Chondrocyte (in vitro differentiated cells): ENCODE results near the gene PPP1R2C. TPM values are rescaled to one million over a fixed set of nuclear protein-coding genes. Genes with fewer than 3 reads are reported as not detected.

Experiments used
- DNase-seq: peaks from one replicate; pipeline ENCODE4 v3.0.0; 2021; ENCODE audit warnings: mixed read lengths, low spot score
- H3K27ac Mint-ChIP-seq: one replicate; pipeline ENCODE4 v1.8.0; 2021; ENCODE audit warnings: mild to moderate bottlenecking, moderate library complexity, mixed read lengths; ENCODE audit not compliant: unreplicated experiment
- H3K27me3 Mint-ChIP-seq: 2 replicates; pipeline ENCODE4 v1.8.0; 2021; ENCODE audit warnings: low read depth, mixed read lengths
- H3K36me3 Mint-ChIP-seq: 2 replicates; pipeline ENCODE4 v1.8.0; 2021; ENCODE audit warnings: low read depth, mixed read lengths
- H3K4me1 Mint-ChIP-seq: 2 replicates; pipeline ENCODE4 v1.8.0; 2021; ENCODE audit warnings: low read depth, mild to moderate bottlenecking, mixed read lengths
- H3K4me3 Mint-ChIP-seq: one replicate; pipeline ENCODE4 v1.8.0; 2021; ENCODE audit warnings: mild to moderate bottlenecking, moderate library complexity, mixed read lengths; ENCODE audit not compliant: unreplicated experiment
- H3K9me3 Mint-ChIP-seq: 2 replicates; pipeline ENCODE4 v1.8.0; 2021; ENCODE audit warnings: low read depth, mixed read lengths
- CTCF ChIP-seq: fragments of 200-600 bp; sonication (generic); IDR thresholded peaks from 2 replicates; pipeline ENCODE4 v1.5.0; 2021; ENCODE audit warnings: antibody characterized with exemption, mild to moderate bottlenecking, moderate library complexity
- total RNA-seq: library from RNA; stranded (reverse); gene quantifications from 3 replicates; pipeline ENCODE4 v1.2.1, GENCODE V29; 2021

Gene PPP1R2C
- total RNA-seq, 1 donor from 2014 or later: not detected

GRCh38 chrX:42752730-42753129 is 25.2 kb downstream of the PPP1R2C start:
- Mint-ChIP-seq H3K4me3 (no peak overlapping the region), H3K27me3 (no peaks in the 10 kb centered on the region), H3K27ac (no peak overlapping the region), H3K36me3 (no peaks in the 10 kb centered on the region), H3K9me3 (peaks cover 7% of the 10 kb centered on the region), H3K4me1 (peaks cover 16% of the 10 kb centered on the region)
- DNase-seq: no peak
- TF ChIP-seq CTCF: no peak

- peaks cover 4% of the 10 kb centered on the region for H3K9me3 Mint-ChIP-seq
- H3K27ac Mint-ChIP-seq: no peak overlapping the region
- no peak overlapping the region for H3K4me3 Mint-ChIP-seq
- H3K4me1 Mint-ChIP-seq: peaks cover 16% of the 10 kb centered on the region
- no peak for DNase-seq
- no peaks in the 10 kb centered on the region for H3K36me3 Mint-ChIP-seq
- no peaks in the 10 kb centered on the region for H3K27me3 Mint-ChIP-seq
- no peak for TF ChIP-seq CTCF
Measured at GRCh38 chrX:42751573-42751972, 26.4 kb downstream of the PPP1R2C start.

- peaks cover 11% of the 10 kb centered on the region for H3K4me1 Mint-ChIP-seq
- no peaks in the 10 kb centered on the region for H3K27me3 Mint-ChIP-seq
- DNase-seq: no peak
- peaks cover 12% of the 10 kb centered on the region for H3K9me3 Mint-ChIP-seq
- H3K27ac Mint-ChIP-seq: no peak overlapping the region
- no peak for TF ChIP-seq CTCF
- no peak overlapping the region for H3K4me3 Mint-ChIP-seq
- no peaks in the 10 kb centered on the region for H3K36me3 Mint-ChIP-seq
Measured at GRCh38 chrX:42748067-42748850, 29.7 kb downstream of the PPP1R2C start.

DNA sequence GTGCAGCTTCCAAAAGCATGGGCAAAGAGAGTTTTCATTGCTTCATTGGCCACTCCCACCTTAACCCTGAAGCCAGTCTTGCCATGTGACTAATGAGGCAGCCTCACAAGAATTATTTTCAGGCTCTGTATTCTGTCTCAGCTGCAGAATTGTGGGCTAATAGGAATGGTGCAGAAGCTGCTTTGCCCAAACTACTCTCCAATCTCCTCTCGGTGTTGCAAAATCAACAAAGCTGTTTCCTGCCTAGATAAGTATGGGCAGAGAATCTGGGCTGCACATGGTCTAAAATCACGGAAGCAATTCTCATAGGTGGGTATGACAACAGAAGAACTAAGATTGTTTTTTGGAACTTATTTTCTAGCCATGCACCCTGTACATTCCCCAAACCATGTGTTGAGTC is 31.4 kb downstream of the PPP1R2C start:
- no peaks in the 10 kb centered on the region for H3K27me3 Mint-ChIP-seq
- H3K36me3 Mint-ChIP-seq: no peaks in the 10 kb centered on the region
- peaks cover 11% of the 10 kb centered on the region for H3K4me1 Mint-ChIP-seq
- DNase-seq: no peak
- TF ChIP-seq CTCF: no peak
- no peak overlapping the region for H3K27ac Mint-ChIP-seq
- H3K4me3 Mint-ChIP-seq: no peak overlapping the region
- peaks cover 13% of the 10 kb centered on the region for H3K9me3 Mint-ChIP-seq

DNA sequence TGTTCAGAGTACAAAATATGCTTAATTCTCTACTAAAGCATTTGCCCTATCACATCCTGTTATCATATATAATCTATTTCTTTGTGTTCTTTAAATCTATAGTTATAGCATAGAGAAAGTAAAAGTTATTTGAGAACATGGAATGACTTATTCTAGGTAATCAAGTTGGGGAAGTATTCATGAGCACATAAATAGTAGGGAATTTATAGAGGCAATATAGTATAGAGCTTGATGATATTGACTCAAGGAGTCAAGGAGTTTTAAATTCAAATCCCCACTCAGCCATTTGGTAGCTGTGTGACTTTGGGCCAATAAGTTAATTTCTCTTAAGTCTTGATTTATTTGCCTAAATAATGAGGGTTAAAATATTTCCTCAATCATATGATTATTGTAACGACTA is 37.5 kb downstream of the PPP1R2C start:
- peaks cover 12% of the 10 kb centered on the region for H3K9me3 Mint-ChIP-seq
- no peak for TF ChIP-seq CTCF
- H3K27me3 Mint-ChIP-seq: no peaks in the 10 kb centered on the region
- no peak for DNase-seq
- no peak overlapping the region for H3K4me3 Mint-ChIP-seq
- H3K4me1 Mint-ChIP-seq: no peaks in the 10 kb centered on the region
- no peak overlapping the region for H3K27ac Mint-ChIP-seq
- H3K36me3 Mint-ChIP-seq: no peaks in the 10 kb centered on the region
